NT2/D1 (cell line): ENCODE results near the gene RGS11.
"Not testable (repeated sequence)": the region's sequence is repeated elsewhere in the genome, so short reads cannot be mapped to it uniquely, and the experiment has no call there.

ENCODE experiments used
- DNase-seq: peaks from one replicate; pipeline ENCODE4 v3.0.0-alpha.2; 2011; ENCODE audit warnings: low read depth, low spot score
- H3K27me3 ChIP-seq: 2 replicates; pipeline ENCODE4 v1.6.0; 2011; ENCODE audit warnings: mild to moderate bottlenecking; ENCODE audit not compliant: insufficient read length, insufficient read depth
- H3K36me3 ChIP-seq: 2 replicates; pipeline ENCODE4 v1.6.1; 2011; ENCODE audit warnings: mild to moderate bottlenecking, low read length, mixed read lengths; ENCODE audit not compliant: insufficient read depth, insufficient read length
- H3K4me1 ChIP-seq: 2 replicates; pipeline ENCODE4 v1.5.1; 2011; ENCODE audit not compliant: insufficient read depth, insufficient read length
- H3K4me3 ChIP-seq: 2 replicates; pipeline ENCODE4 v1.5.1; 2011; ENCODE audit warnings: low read depth; ENCODE audit not compliant: insufficient read length
- H3K9ac ChIP-seq: 2 replicates; pipeline ENCODE4 v1.6.0; 2011; ENCODE audit warnings: low read depth; ENCODE audit not compliant: insufficient read length
- H3K9me3 ChIP-seq: 2 replicates; pipeline ENCODE4 v1.5.1; 2011; ENCODE audit warnings: mild to moderate bottlenecking, low read length; ENCODE audit not compliant: insufficient read depth
- SUZ12 ChIP-seq: IDR thresholded peaks from 2 replicates; pipeline ENCODE4 v1.6.1; 2011; ENCODE audit not compliant: insufficient read length, insufficient read depth; ENCODE audit errors: extremely low read depth
- YY1 ChIP-seq: IDR thresholded peaks from 2 replicates; pipeline ENCODE4 v1.6.1; 2011; ENCODE audit not compliant: insufficient read length, insufficient read depth
- ZNF274 ChIP-seq: IDR thresholded peaks from 2 replicates; pipeline ENCODE4 v1.6.1; 2011; ENCODE audit warnings: mild to moderate bottlenecking, low read depth, low read length

Gene RGS11

DNA sequence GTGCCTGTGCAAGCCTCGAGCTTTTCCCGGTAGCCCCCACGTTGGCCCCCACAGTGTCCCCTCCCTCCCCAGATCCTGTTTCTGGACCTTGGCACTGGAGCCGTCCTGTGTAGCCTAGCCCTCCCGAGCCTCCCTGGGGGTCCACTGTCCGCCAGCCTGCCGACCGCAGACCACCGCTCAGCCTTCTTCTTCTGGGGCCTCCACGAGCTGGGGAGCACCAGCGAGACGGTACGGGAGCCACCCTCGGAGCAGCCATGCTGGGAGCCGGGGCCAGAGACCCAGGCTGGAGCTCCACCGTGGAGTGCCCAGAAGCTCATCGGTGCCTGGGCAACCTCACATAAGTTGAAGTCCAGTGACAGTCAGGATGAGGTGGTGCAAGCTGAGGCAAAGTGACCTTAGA, 11.8 kb downstream of the RGS11 start:
- no peak for DNase-seq
- no peaks in the 10 kb centered on the region for H3K27me3 ChIP-seq

GRCh38 chr16:263182-263774, 12.5 kb downstream of the RGS11 start:
- Histone ChIP-seq H3K9me3 (no peaks in the 10 kb centered on the region), H3K9ac (no peak overlapping the region), H3K4me1 (no peaks in the 10 kb centered on the region), H3K36me3 (peaks cover 69% of the 10 kb centered on the region), H3K4me3 (no peak overlapping the region), H3K27me3 (no peaks in the 10 kb centered on the region)
- no peak for DNase-seq
- TF ChIP-seq SUZ12 (no peak), YY1 (no peak), ZNF274 (no peak)

More for the DNA sequence above, 11.8 kb downstream of the RGS11 start:
- no peak overlapping the region for H3K9ac ChIP-seq
- H3K4me1 ChIP-seq = no peaks in the 10 kb centered on the region
- no peak overlapping the region for H3K4me3 ChIP-seq
- H3K9me3 ChIP-seq = no peaks in the 10 kb centered on the region
- peaks cover 67% of the 10 kb centered on the region for H3K36me3 ChIP-seq
- TF ChIP-seq ZNF274 = no peak
- no peak for TF ChIP-seq YY1
- no peak for TF ChIP-seq SUZ12

GRCh38 chr16:262121-262745, 13.5 kb downstream of the RGS11 start:
- no peak for DNase-seq
- Histone ChIP-seq H3K27me3 (no peaks in the 10 kb centered on the region), H3K4me3 (no peak overlapping the region), H3K9me3 (no peaks in the 10 kb centered on the region), H3K36me3 (peaks cover 72% of the 10 kb centered on the region), H3K9ac (no peak overlapping the region), H3K4me1 (no peaks in the 10 kb centered on the region)
- TF ChIP-seq ZNF274 = no peak

DNA sequence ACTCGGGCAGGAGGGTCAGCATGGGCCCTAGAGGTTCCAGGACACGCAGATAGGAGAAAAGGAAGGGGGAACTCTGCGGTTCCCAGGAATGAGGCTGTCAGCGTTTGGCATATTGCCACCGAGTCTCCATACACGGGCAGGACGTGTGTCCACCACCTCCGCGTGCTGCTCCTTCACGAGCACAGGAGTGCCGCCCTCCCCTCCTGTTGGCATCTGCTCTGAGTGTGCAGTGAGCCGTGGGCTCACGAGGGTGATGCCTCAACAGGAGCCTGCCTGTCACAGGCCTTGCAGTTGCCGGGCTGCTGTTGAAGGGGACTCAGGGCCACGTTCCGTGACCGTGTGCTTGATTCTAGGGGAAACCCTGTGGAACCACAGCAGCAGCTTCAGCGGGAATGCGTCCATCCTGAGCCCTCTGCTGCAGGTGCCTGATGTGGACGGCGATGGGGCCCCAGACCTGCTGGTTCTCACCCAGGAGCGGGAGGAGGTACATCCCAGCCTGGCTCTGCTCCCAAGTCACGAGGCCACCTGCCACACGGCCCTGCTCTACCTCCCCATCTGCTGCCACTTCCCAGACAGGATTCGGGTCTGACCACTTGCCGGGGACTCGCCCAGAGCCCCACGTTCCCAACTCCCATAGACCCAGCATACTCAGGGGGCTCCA, 14.6 kb downstream of the RGS11 start:
- H3K4me1 ChIP-seq = no peaks in the 10 kb centered on the region
- no peaks in the 10 kb centered on the region for H3K9me3 ChIP-seq
- no peak for DNase-seq
- H3K36me3 ChIP-seq = peaks cover 76% of the 10 kb centered on the region
- H3K9ac ChIP-seq = no peak overlapping the region
- TF ChIP-seq YY1 = no peak
- no peak for TF ChIP-seq SUZ12
- no peak for TF ChIP-seq ZNF274
- H3K4me3 ChIP-seq = no peak overlapping the region
- no peaks in the 10 kb centered on the region for H3K27me3 ChIP-seq

- TF ChIP-seq SUZ12 (no peak), YY1 (no peak), ZNF274 (no peak)
- no peak overlapping the region for H3K9ac ChIP-seq
- no peak overlapping the region for H3K4me3 ChIP-seq
- no peaks in the 10 kb centered on the region for H3K4me1 ChIP-seq
- H3K36me3 ChIP-seq = peaks cover 77% of the 10 kb centered on the region
- H3K9me3 ChIP-seq = no peaks in the 10 kb centered on the region
- H3K27me3 ChIP-seq = no peaks in the 10 kb centered on the region
- DNase-seq = no peak
These were observed 15.4 kb downstream of the RGS11 start for GRCh38 chr16:260326-260725.

- H3K9me3 ChIP-seq = no peaks in the 10 kb centered on the region
- H3K4me1 ChIP-seq = no peaks in the 10 kb centered on the region
- DNase-seq = no peak
- no peak overlapping the region for H3K4me3 ChIP-seq
- no peak overlapping the region for H3K9ac ChIP-seq
- peaks cover 76% of the 10 kb centered on the region for H3K36me3 ChIP-seq
- H3K27me3 ChIP-seq = no peaks in the 10 kb centered on the region
- TF ChIP-seq SUZ12 (no peak), ZNF274 (no peak), YY1 (no peak)
These were observed 15.9 kb downstream of the RGS11 start for GRCh38 chr16:259814-260253.

- no peaks in the 10 kb centered on the region for H3K4me1 ChIP-seq
- no peak for DNase-seq
- no peaks in the 10 kb centered on the region for H3K27me3 ChIP-seq
- no peak overlapping the region for H3K4me3 ChIP-seq
- H3K9ac ChIP-seq = no peak overlapping the region
- TF ChIP-seq YY1 = no peak
- no peak for TF ChIP-seq ZNF274
- no peak for TF ChIP-seq SUZ12
- no peaks in the 10 kb centered on the region for H3K9me3 ChIP-seq
- peaks cover 76% of the 10 kb centered on the region for H3K36me3 ChIP-seq
These were observed 16.5 kb downstream of the RGS11 start for GRCh38 chr16:259226-259625.

GRCh38 chr16:258091-258490, 17.7 kb downstream of the RGS11 start:
- not testable (repeated sequence) for DNase-seq, H3K9me3 ChIP-seq, H3K9ac ChIP-seq, H3K4me3 ChIP-seq, H3K27me3 ChIP-seq, H3K4me1 ChIP-seq
- H3K36me3 ChIP-seq = peaks cover 72% of the 10 kb centered on the region
